HepG2 (cell line): ENCODE measurements around the gene GLDN. TPM values are rescaled to one million over a fixed set of nuclear protein-coding genes. Genes with fewer than 3 reads are reported as not detected.
A peak's percentile ranks its signal among the peaks of the same experiment; 100 is the strongest.

Source experiments
- AHR ChIP-seq: IDR thresholded peaks from 2 replicates; pipeline ENCODE4 v1.6.1; 2018; ENCODE audit warnings: missing genetic modification reagents, missing compliant biosample characterization
- CHD4 ChIP-seq: fragments of 200-600 bp; sonication (generic); IDR thresholded peaks from 2 replicates; pipeline ENCODE4 v1.7.0; 2017; ENCODE audit warnings: mild to moderate bottlenecking, low read length, borderline replicate concordance
- DNMT1 ChIP-seq: sonication (generic); formaldehyde crosslinking; IDR thresholded peaks from 2 replicates; pipeline ENCODE4 v1.5.1; 2020; ENCODE audit warnings: mild to moderate bottlenecking, missing genetic modification reagents
- ELF1 ChIP-seq: sonication (generic); formaldehyde crosslinking; IDR thresholded peaks from 2 replicates; pipeline ENCODE4 v1.4.0; 2020; ENCODE audit warnings: missing genetic modification reagents
- FOSL2 ChIP-seq: sonication (generic); formaldehyde crosslinking; IDR thresholded peaks from 2 replicates; pipeline ENCODE4 v1.4.0; 2020; ENCODE audit warnings: missing genetic modification reagents
- FOXK2 ChIP-seq: fragments of 450-650 bp; IDR thresholded peaks from 2 replicates; pipeline ENCODE4 v1.6.1; 2016
- GTF2F1 ChIP-seq: fragments of 150-350 bp; IDR thresholded peaks from 2 replicates; pipeline ENCODE4 v1.6.1; 2014; ENCODE audit warnings: low read length
- GZF1 ChIP-seq: sonication (generic); formaldehyde crosslinking; IDR thresholded peaks from 2 replicates; pipeline ENCODE4 v1.5.1; 2020; ENCODE audit warnings: mild to moderate bottlenecking, missing genetic modification reagents
- MAZ ChIP-seq, 2 experiments: sonication (generic) in 1 of 2; formaldehyde crosslinking in 1 of 2; IDR thresholded peaks; 2 replicates each; pipeline versions ENCODE4 v1.5.0 to v1.6.1; 2012 to 2020; ENCODE audit warnings: low read depth in 2 of 2, mild to moderate bottlenecking in 2 of 2, borderline replicate concordance in 1 of 2, improper control_type of control experiment in 1 of 2, low read length in 1 of 2, missing genetic modification reagents in 1 of 2, moderate library complexity in 1 of 2
- MEIS1 ChIP-seq: sonication (generic); formaldehyde crosslinking; IDR thresholded peaks from 2 replicates; pipeline ENCODE4 v1.9.0; 2021; ENCODE audit warnings: mild to moderate bottlenecking, missing genetic modification reagents, moderate library complexity, borderline replicate concordance
- MLX ChIP-seq: IDR thresholded peaks from 2 replicates; pipeline ENCODE4 v1.6.1; 2016
- NFE2 ChIP-seq: sonication (generic); formaldehyde crosslinking; IDR thresholded peaks from 2 replicates; pipeline ENCODE4 v1.4.0; 2020; ENCODE audit warnings: missing genetic modification reagents
- PLSCR1 ChIP-seq: sonication (generic); formaldehyde crosslinking; IDR thresholded peaks from 2 replicates; pipeline ENCODE4 v1.5.0; 2020; ENCODE audit warnings: missing genetic modification reagents, mild to moderate bottlenecking, borderline replicate concordance
- TFAP4 ChIP-seq: sonication (generic); IDR thresholded peaks from 2 replicates; pipeline ENCODE4 v1.6.1; 2016; ENCODE audit warnings: low read depth, borderline replicate concordance
- ZFP90 ChIP-seq: sonication (generic); formaldehyde crosslinking; IDR thresholded peaks from 2 replicates; pipeline ENCODE4 v1.8.0; 2022; ENCODE audit warnings: missing genetic modification reagents, mild to moderate bottlenecking, inconsistent platforms, borderline replicate concordance
- ZNF232 ChIP-seq: sonication (generic); formaldehyde crosslinking; IDR thresholded peaks from 2 replicates; pipeline ENCODE4 v1.4.0; 2020; ENCODE audit warnings: missing genetic modification reagents, borderline replicate concordance
- ZNF33B ChIP-seq: sonication (generic); formaldehyde crosslinking; IDR thresholded peaks from 2 replicates; pipeline ENCODE4 v1.5.1; 2020; ENCODE audit warnings: mild to moderate bottlenecking, missing genetic modification reagents
- ZNF576 ChIP-seq: sonication (generic); formaldehyde crosslinking; IDR thresholded peaks from 2 replicates; pipeline ENCODE4 v1.4.0; 2020; ENCODE audit warnings: mild to moderate bottlenecking, missing genetic modification reagents
- ZNF598 ChIP-seq: sonication (generic); formaldehyde crosslinking; IDR thresholded peaks from 2 replicates; pipeline ENCODE4 v1.5.1; 2020; ENCODE audit warnings: mild to moderate bottlenecking, missing genetic modification reagents, borderline replicate concordance
- ZNF7 ChIP-seq: IDR thresholded peaks from 2 replicates; pipeline ENCODE4 v1.6.1; 2016; ENCODE audit warnings: missing biosample characterization, missing genetic modification reagents
- ZNF841 ChIP-seq: sonication (generic); formaldehyde crosslinking; IDR thresholded peaks from 2 replicates; pipeline ENCODE4 v1.8.1; 2023; ENCODE audit warnings: missing genetic modification reagents, borderline replicate concordance
- polyA plus RNA-seq, 8 experiments: library from polyadenylated mRNA; depleted of rRNA in 3 of 8; stranded (reverse) in 7 of 8; unstranded in 1 of 8; fragments of >200 nt; fragmentation: Illumina TruSeq in 4 of 8; extraction: Trizol in 4 of 8; gene quantifications; 2 replicates each; pipeline versions ENCODE4 v1.2.1 to v1.2.3, GENCODE V29; 2011 to 2016; ENCODE audit warnings: low read depth in 4 of 8, missing spikeins in 1 of 8, mixed read lengths in 1 of 8; ENCODE audit not compliant: insufficient read depth in 1 of 8
- total RNA-seq, 5 experiments: library from RNA; depleted of rRNA; stranded (reverse); fragments of >200 nt; fragmentation: Illumina TruSeq; extraction: Trizol; gene quantifications; 2 replicates each; pipeline ENCODE4 v1.2.3, GENCODE V29; 2016; ENCODE audit warnings: low read depth in 1 of 5
- TF ChIP-seq, protein P1 (sequence below): sonication (generic); formaldehyde crosslinking; IDR thresholded peaks from 2 replicates; pipeline ENCODE4 v1.4.0; 2020; ENCODE audit warnings: missing genetic modification reagents
- TF ChIP-seq, protein P2 (sequence below): sonication (generic); formaldehyde crosslinking; IDR thresholded peaks from 2 replicates; pipeline ENCODE4 v1.4.0; 2020; ENCODE audit warnings: mild to moderate bottlenecking, missing genetic modification reagents
- TF ChIP-seq, protein P3 (sequence below): sonication (generic); formaldehyde crosslinking; IDR thresholded peaks from 2 replicates; pipeline ENCODE4 v1.5.0; 2020; ENCODE audit warnings: mild to moderate bottlenecking, missing genetic modification reagents

GLDN gene
- total and polyA plus RNA-seq, 2 of the 13 experiments (the other 11 are each of a cell fraction or from before 2014, with no cell fraction given), result 0.86 to 1.0 TPM

DNA sequence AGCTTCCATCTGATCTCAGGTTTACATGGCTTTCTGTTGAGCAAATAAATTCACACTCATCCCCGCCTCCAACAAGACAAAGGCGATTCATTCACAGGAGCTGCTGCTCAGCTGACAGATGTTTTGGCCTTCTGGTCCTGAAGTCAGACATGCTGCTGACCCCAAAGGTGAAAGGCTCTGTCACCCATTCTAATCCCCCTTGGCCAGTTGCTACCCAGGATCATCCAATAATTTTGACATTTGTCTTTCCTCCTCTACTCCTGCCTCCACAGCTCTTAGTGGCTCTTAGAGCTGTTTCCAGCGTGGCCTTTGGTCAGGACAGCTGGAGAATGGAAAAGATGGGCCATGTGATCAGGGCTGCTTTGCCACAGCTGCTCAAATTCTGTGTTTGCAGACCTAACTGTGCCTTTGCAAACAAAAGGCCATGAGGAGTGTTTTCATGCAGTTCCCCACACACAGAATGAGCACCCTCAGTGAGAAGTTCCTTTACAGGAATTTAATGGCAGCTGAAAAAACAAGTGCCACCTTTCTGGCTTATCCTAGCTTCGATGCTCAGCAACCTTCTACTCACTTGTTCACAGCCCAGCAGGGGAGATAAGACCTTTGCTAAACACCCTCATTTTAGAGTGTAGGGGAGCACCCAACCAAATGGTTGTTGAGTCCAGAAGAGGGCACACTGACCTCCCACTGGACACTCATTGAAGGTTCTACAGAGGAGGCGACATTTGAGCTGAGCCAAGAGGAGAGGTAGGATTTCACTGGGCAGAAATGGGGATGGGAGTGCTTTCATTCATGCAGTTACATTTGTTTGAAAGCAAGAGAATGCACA lies 42.1 kb upstream of the GLDN start (continued):
- TF ChIP-seq MLX (CRISPR knock-in tag), result peak; percentile 54; the same call in 1 of the 2 replicates
- TF ChIP-seq PLSCR1 (CRISPR knock-in tag), result no peak
- no peak for TF ChIP-seq CHD4
- no peak for TF ChIP-seq DNMT1 (CRISPR knock-in tag)
- no peak for TF ChIP-seq ZFP90 (CRISPR knock-in tag)
- TF ChIP-seq ZNF232, result no peak
- TF ChIP-seq FOSL2 (CRISPR knock-in tag), result 0 out of 2 replicates have a peak, but pooled peaks have one; percentile 20
- TF ChIP-seq NFE2 (CRISPR knock-in tag), result no peak
- TF ChIP-seq ZNF33B (CRISPR knock-in tag), result no peak
- 0 out of 2 replicates have a peak, but pooled peaks have one; percentile 16 for TF ChIP-seq ZNF598 (CRISPR knock-in tag)
- TF ChIP-seq MAZ (IDR thresholded peaks at IDR 0.05; ENCODE audit: borderline replicate concordance, low read depth, low read length), result no peak
- no peak for TF ChIP-seq MAZ (CRISPR knock-in tag; IDR thresholded peaks at IDR 0.05; ENCODE audit: low read depth)
- TF ChIP-seq, protein P1, sequence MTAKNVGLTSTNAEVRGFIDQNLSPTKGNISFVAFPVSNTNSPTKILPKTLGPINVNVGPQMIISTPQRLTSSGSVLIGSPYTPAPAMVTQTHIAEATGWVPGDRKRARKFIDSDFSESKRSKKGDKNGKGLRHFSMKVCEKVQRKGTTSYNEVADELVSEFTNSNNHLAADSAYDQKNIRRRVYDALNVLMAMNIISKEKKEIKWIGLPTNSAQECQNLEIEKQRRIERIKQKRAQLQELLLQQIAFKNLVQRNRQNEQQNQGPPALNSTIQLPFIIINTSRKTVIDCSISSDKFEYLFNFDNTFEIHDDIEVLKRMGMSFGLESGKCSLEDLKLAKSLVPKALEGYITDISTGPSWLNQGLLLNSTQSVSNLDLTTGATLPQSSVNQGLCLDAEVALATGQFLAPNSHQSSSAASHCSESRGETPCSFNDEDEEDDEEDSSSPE (CRISPR knock-in tag), result no peak
- TF ChIP-seq TFAP4, result peak; percentile 93
- TF ChIP-seq MEIS1 (CRISPR knock-in tag), result 0 out of 2 replicates have a peak, but pooled peaks have one; percentile 63
- TF ChIP-seq FOXK2, result no peak
- TF ChIP-seq ZNF576 (CRISPR knock-in tag), result no peak
- no peak for TF ChIP-seq GTF2F1
- TF ChIP-seq, protein P2, sequence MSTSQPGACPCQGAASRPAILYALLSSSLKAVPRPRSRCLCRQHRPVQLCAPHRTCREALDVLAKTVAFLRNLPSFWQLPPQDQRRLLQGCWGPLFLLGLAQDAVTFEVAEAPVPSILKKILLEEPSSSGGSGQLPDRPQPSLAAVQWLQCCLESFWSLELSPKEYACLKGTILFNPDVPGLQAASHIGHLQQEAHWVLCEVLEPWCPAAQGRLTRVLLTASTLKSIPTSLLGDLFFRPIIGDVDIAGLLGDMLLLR (CRISPR knock-in tag), result no peak
- peak; percentile 65; the same call in 1 of the 2 replicates for TF ChIP-seq GZF1
- no peak for TF ChIP-seq ZNF7 (CRISPR knock-in tag)
- TF ChIP-seq, protein P3, sequence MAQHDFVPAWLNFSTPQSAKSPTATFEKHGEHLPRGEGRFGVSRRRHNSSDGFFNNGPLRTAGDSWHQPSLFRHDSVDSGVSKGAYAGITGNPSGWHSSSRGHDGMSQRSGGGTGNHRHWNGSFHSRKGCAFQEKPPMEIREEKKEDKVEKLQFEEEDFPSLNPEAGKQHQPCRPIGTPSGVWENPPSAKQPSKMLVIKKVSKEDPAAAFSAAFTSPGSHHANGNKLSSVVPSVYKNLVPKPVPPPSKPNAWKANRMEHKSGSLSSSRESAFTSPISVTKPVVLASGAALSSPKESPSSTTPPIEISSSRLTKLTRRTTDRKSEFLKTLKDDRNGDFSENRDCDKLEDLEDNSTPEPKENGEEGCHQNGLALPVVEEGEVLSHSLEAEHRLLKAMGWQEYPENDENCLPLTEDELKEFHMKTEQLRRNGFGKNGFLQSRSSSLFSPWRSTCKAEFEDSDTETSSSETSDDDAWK (CRISPR knock-in tag), result no peak
- no peak for TF ChIP-seq ZNF841 (CRISPR knock-in tag)
- no peak for TF ChIP-seq AHR (CRISPR knock-in tag)
- no peak for TF ChIP-seq ELF1 (CRISPR knock-in tag)
